Upper lobe of right lung (tissue), 1 donor: ENCODE measurements around the gene MORN4. TPM values are rescaled to one million over a fixed set of nuclear protein-coding genes. Genes with fewer than 3 reads are reported as not detected.

ENCODE experiments used
- ATAC-seq: fragments of 200-7000 bp; cut with Tn5 transposase; one replicate; pipeline ENCODE4 v1.9.1; 2020; ENCODE audit warnings: mild to moderate bottlenecking, moderate library complexity
- DNase-seq: peaks from one replicate; pipeline ENCODE4 v3.0.0-alpha.2; 2020
- H3K27ac ChIP-seq: fragments of 200-600 bp; one replicate; pipeline ENCODE4 v1.8.0; 2022
- H3K27me3 ChIP-seq: fragments of 200-600 bp; one replicate; pipeline ENCODE4 v1.8.0; 2022; ENCODE audit warnings: mild to moderate bottlenecking
- H3K36me3 ChIP-seq: fragments of 200-600 bp; one replicate; pipeline ENCODE4 v1.8.0; 2022
- H3K4me1 ChIP-seq: fragments of 200-600 bp; one replicate; pipeline ENCODE4 v1.8.0; 2022
- H3K4me3 ChIP-seq: fragments of 200-600 bp; one replicate; pipeline ENCODE4 v1.8.0; 2022; ENCODE audit warnings: mild to moderate bottlenecking
- H3K9me3 ChIP-seq: fragments of 200-600 bp; one replicate; pipeline ENCODE4 v1.8.0; 2022
- CTCF ChIP-seq: fragments of 200-600 bp; IDR thresholded peaks from one replicate; pipeline ENCODE4 v1.8.0; 2022; ENCODE audit warnings: antibody characterized with exemption
- intact Hi-C: fragments of 100-400 bp; cut with DNase I; formaldehyde crosslinking; loops from one replicate; pipeline ENCODE4 v1.11.0; 2022
- long read RNA-seq: library from polyadenylated mRNA; unstranded; transcript quantifications from one replicate; pipeline ENCODE4 v2.0.0, GENCODE V29; 2021
- total RNA-seq: library from RNA; stranded (reverse); fragmentation: NEBNext Ultra II Directional; extraction: Animal tissue kit (Norgen Biotek cat#: 25700); gene quantifications from one replicate; pipeline ENCODE4 v1.2.1, GENCODE V29; 2021
- donor health status: DM: no; HTN: yes; CAD: no; lungs with severe emphysema.

The MORN4 gene
- total RNA-seq, result 3.8 TPM
- long read RNA-seq, transcript MORN4-201 (5 exons, 2,315 nt), result major isoform, 6 of 12 reads
- long read RNA-seq, partial matches to known transcripts, result 3 of 12 reads
- long read RNA-seq, other reads (novel, unspliced or antisense), result 3 of 12 reads

GRCh38 chr10:97632949-97633884, at the start of gene MORN4:
Gene MORN4 (minus strand): TSS chr10:97633500. CDS start chr10:97619653, 13,847 bp downstream.
- H3K4me3 ChIP-seq, result peak within 1 kb of the TSS; percentile 81
- no peaks in the 10 kb centered on the region for H3K9me3 ChIP-seq
- H3K27me3 ChIP-seq, result no peaks in the 10 kb centered on the region
- H3K27ac ChIP-seq, result peak within 1 kb of the TSS; percentile 70
- DNase-seq (peak; percentile 96), ATAC-seq (peak; percentile 100)
- no peaks in the 10 kb centered on the region for H3K36me3 ChIP-seq
- TF ChIP-seq CTCF, result no peak
- intact Hi-C loops, result no loop called here
- H3K4me1 ChIP-seq, result peaks cover 4% of the 10 kb centered on the region

GRCh38 chr10:97682042-97682441, 48.7 kb upstream of the MORN4 start:
- Histone ChIP-seq H3K9me3 (no peaks in the 10 kb centered on the region), H3K27ac (no peak overlapping the region), H3K4me3 (no peak overlapping the region), H3K36me3 (peaks cover 23% of the 10 kb centered on the region), H3K27me3 (no peaks in the 10 kb centered on the region), H3K4me1 (peaks cover 38% of the 10 kb centered on the region)
- intact Hi-C loops, result no loop called here
- no peak for TF ChIP-seq CTCF
- ATAC-seq (no peak), DNase-seq (no peak)

DNA sequence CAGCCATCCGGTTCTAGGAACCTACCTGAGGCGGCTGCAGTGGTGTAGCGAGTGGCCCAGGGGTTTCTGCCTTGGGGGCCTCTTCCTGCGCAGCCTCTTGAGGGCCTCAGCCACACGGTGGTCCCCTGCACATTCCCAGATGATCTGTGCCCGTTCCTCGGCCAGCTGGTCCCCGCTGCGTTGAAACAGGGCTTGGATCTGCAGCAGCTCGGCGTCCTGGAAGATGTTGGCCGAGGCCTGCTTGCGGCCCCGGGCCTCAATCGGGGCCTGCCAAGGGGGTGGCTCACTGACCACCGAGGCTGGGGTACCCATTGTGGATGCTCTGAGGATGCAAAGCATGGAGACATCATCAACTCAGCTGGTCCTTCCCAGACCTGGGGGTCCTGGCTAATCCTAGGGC, 46.3 kb upstream of the MORN4 start:
- Histone ChIP-seq H3K27me3 (no peaks in the 10 kb centered on the region), H3K36me3 (peaks cover 46% of the 10 kb centered on the region), H3K27ac (no peak overlapping the region), H3K4me1 (peaks cover 26% of the 10 kb centered on the region), H3K9me3 (no peaks in the 10 kb centered on the region), H3K4me3 (no peak overlapping the region)
- TF ChIP-seq CTCF, result no peak
- intact Hi-C loops, result loop anchor here (10.0 kb wide), 1 partner anchor 55 kb away; the partner anchor contains the start of gene ZFYVE27
- no peak for ATAC-seq
- no peak for DNase-seq

GRCh38 chr10:97676770-97677581, 43.7 kb upstream of the MORN4 start:
- Histone ChIP-seq H3K4me3 (no peak overlapping the region), H3K9me3 (no peaks in the 10 kb centered on the region), H3K27ac (no peak overlapping the region), H3K4me1 (peaks cover 2% of the 10 kb centered on the region), H3K27me3 (no peaks in the 10 kb centered on the region), H3K36me3 (peaks cover 67% of the 10 kb centered on the region)
- intact Hi-C loops, result loop anchor here (10.0 kb wide), 1 partner anchor 58 kb away; the partner anchor contains the start of gene ZFYVE27
- TF ChIP-seq CTCF, result peak; percentile 95
- ATAC-seq, result peak; percentile 91
- DNase-seq, result no peak

DNA sequence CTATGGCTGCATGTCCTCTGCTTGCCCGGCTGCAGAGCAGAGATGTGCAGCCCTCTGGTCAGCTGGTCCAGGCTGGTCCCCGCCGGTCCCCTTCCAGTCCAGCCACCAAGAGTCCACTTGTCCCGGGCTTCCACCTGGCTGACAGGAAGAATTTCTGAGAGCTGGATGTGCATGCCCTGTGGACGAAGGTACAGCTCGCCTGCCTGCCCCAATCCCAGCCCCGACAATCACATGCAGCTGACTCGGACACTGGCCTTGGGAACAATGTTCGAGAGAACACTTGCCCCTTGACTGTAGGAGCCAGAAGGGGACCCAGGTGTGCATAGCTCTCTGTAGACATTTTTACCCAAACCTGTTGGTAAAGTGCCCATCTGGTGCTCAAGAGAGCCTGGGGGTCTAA, 41.9 kb upstream of the MORN4 start:
- H3K27ac ChIP-seq, result no peak overlapping the region
- intact Hi-C loops, result loop anchor here (10.0 kb wide), 1 partner anchor 60 kb away; the partner anchor contains the start of gene ZFYVE27
- H3K36me3 ChIP-seq, result peaks cover 75% of the 10 kb centered on the region
- no peak for TF ChIP-seq CTCF
- no peaks in the 10 kb centered on the region for H3K9me3 ChIP-seq
- no peaks in the 10 kb centered on the region for H3K4me1 ChIP-seq
- no peak for DNase-seq
- ATAC-seq, result no peak
- H3K4me3 ChIP-seq, result no peak overlapping the region
- H3K27me3 ChIP-seq, result no peaks in the 10 kb centered on the region
